SU-DHL-6 (cell line): ENCODE measurements around the gene GNAT2.

ENCODE experiments used
- EZH2phosphoT487 ChIP-seq: fragments of 200-600 bp; sonication (generic), shearing (Covaris generic); conservative IDR thresholded peaks from 2 replicates; pipeline ENCODE4 v1.6.1; 2018; ENCODE audit warnings: mild to moderate bottlenecking, antibody characterized with exemption, low read length, moderate library complexity, mixed read lengths
- TF ChIP-seq, protein P1 (sequence below): fragments of 200-600 bp; sonication (generic); IDR thresholded peaks from one replicate; pipeline ENCODE4 v1.5.1; 2017; ENCODE audit warnings: antibody characterized with exemption, mild to moderate bottlenecking, low read length, moderate library complexity; ENCODE audit not compliant: insufficient read depth, poor library complexity, severe bottlenecking

DNA sequence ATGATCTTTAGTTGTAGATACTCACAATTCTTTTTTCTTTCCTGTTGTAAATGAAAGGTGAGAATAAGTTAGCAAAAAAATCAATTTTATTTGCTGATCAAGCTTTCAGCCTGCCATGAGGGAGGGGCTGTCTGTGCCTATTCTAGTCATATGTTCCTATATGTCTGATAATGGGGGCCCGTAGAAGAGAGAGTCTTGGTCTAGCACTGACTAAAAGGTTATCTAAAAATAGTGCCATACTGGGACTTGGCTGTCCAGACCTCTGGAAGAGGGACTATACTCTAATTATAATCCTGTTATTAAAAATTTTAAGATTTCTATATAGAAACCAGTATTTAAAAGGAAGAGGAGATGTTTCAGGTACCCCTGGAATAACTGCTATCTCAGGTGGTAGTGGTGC, 52.4 kb downstream of the GNAT2 start:
- TF ChIP-seq, protein P1, sequence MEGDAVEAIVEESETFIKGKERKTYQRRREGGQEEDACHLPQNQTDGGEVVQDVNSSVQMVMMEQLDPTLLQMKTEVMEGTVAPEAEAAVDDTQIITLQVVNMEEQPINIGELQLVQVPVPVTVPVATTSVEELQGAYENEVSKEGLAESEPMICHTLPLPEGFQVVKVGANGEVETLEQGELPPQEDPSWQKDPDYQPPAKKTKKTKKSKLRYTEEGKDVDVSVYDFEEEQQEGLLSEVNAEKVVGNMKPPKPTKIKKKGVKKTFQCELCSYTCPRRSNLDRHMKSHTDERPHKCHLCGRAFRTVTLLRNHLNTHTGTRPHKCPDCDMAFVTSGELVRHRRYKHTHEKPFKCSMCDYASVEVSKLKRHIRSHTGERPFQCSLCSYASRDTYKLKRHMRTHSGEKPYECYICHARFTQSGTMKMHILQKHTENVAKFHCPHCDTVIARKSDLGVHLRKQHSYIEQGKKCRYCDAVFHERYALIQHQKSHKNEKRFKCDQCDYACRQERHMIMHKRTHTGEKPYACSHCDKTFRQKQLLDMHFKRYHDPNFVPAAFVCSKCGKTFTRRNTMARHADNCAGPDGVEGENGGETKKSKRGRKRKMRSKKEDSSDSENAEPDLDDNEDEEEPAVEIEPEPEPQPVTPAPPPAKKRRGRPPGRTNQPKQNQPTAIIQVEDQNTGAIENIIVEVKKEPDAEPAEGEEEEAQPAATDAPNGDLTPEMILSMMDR: no peak
- no peak for TF ChIP-seq EZH2phosphoT487
